Ovary (tissue), 3 donors: Measurements from ENCODE around the gene ZKSCAN8.

ENCODE experiments used
- EP300 ChIP-seq: sonication (generic); formaldehyde crosslinking; IDR thresholded peaks from one replicate; pipeline ENCODE4 v1.6.1; 2017; ENCODE audit warnings: antibody characterized with exemption
- POLR2A ChIP-seq: fragments of 450-650 bp; IDR thresholded peaks from one replicate; pipeline ENCODE4 v1.6.1; 2017; ENCODE audit warnings: antibody characterized with exemption, mild to moderate bottlenecking, moderate library complexity
- TF ChIP-seq, protein P1 (sequence below), 3 donors: fragments of 450-650 bp in 2 of 3; fragments of 200-600 bp in 1 of 3; IDR thresholded peaks; one replicate each; pipeline versions ENCODE4 v1.5.1 to v1.8.0; 2016 to 2022; ENCODE audit warnings: antibody characterized with exemption in 3 of 3, mild to moderate bottlenecking in 1 of 3
- donor health status: DM: no; HTN: no; CAD: no.

DNA sequence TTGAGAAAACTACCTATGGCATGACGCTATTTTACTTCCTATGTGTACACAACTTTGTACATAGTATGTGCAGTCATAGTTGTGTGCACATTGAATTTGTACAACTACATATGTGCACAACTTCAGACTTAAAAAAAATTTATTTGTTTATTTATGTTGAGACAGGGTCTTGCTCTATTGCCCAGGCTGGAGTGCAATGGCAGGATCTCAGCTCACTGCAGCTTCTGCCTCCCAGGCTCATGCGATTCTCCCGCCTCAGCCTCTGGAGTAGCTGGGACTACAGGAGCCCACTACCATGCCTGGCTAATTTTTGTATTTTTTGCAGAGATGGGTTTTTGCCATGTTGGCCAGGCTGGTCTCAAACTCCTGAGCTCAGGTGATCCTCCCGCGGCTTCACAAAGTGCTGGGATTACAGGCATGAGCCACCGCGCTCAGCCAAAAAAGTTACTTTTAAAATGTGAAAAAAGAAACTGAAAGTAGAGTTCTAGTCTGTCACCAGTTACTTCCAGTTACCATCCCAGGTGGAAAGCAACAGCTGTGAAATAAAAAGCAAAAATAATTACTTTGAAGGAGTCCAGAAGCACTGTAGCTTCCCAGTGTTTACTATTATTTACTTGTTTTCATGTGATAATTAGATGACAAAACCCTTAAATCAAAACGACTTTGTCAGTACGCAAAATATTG lies 1.7 kb upstream of the ZKSCAN8 start:
- TF ChIP-seq, protein P1, sequence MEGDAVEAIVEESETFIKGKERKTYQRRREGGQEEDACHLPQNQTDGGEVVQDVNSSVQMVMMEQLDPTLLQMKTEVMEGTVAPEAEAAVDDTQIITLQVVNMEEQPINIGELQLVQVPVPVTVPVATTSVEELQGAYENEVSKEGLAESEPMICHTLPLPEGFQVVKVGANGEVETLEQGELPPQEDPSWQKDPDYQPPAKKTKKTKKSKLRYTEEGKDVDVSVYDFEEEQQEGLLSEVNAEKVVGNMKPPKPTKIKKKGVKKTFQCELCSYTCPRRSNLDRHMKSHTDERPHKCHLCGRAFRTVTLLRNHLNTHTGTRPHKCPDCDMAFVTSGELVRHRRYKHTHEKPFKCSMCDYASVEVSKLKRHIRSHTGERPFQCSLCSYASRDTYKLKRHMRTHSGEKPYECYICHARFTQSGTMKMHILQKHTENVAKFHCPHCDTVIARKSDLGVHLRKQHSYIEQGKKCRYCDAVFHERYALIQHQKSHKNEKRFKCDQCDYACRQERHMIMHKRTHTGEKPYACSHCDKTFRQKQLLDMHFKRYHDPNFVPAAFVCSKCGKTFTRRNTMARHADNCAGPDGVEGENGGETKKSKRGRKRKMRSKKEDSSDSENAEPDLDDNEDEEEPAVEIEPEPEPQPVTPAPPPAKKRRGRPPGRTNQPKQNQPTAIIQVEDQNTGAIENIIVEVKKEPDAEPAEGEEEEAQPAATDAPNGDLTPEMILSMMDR (IDR thresholded peaks at IDR 0.05): no peak
- no peak for TF ChIP-seq EP300
- TF ChIP-seq POLR2A: no peak
